Activated CD4-positive, alpha-beta memory T cell treated with anti-CD3 and anti-CD28 coated beads for 36 hours (primary cell): ENCODE measurements around the gene TATDN3. TPM values are rescaled to one million over a fixed set of nuclear protein-coding genes. Genes with fewer than 3 reads are reported as not detected.

Source experiments
- CTCF ChIA-PET: fragments of 350-600 bp; sonication (Branson Sonifier 250); formaldehyde crosslinking; loops from one replicate; lab custom pipeline; 2021; ENCODE audit warnings: antibody characterized with exemption, inconsistent platforms; lab: Charles Lee
- POLR2A ChIA-PET: fragments of 350-600 bp; sonication (Branson Sonifier 250); formaldehyde crosslinking; loops from one replicate; lab custom pipeline; 2021; ENCODE audit warnings: antibody characterized with exemption; lab: Charles Lee
- DNase-seq: peaks from one replicate; pipeline ENCODE4 v3.0.0-alpha.2; 2020
- H3K27ac Mint-ChIP-seq: one replicate; pipeline ENCODE4 v1.8.0; 2021; ENCODE audit warnings: mixed read lengths
- H3K27me3 Mint-ChIP-seq: one replicate; pipeline ENCODE4 v1.8.0; 2021; ENCODE audit warnings: mixed read lengths
- H3K36me3 Mint-ChIP-seq: one replicate; pipeline ENCODE4 v1.8.0; 2021; ENCODE audit warnings: mixed read lengths
- H3K4me1 Mint-ChIP-seq: one replicate; pipeline ENCODE4 v1.8.0; 2021; ENCODE audit warnings: low read depth, mixed read lengths
- H3K4me3 Mint-ChIP-seq: one replicate; pipeline ENCODE4 v1.8.0; 2021; ENCODE audit warnings: mild to moderate bottlenecking, mixed read lengths
- H3K9me3 Mint-ChIP-seq: one replicate; pipeline ENCODE4 v1.8.0; 2021; ENCODE audit warnings: mixed read lengths
- intact Hi-C: fragments of 100-400 bp; cut with micrococcal nuclease; formaldehyde crosslinking; loops from one replicate; pipeline ENCODE4 v1.15.1; 2023
- total RNA-seq, 2 experiments: library from RNA; stranded (reverse); gene quantifications; one replicate each; pipeline ENCODE4 v1.2.3, GENCODE V29; 2021

The TATDN3 gene, protein sequence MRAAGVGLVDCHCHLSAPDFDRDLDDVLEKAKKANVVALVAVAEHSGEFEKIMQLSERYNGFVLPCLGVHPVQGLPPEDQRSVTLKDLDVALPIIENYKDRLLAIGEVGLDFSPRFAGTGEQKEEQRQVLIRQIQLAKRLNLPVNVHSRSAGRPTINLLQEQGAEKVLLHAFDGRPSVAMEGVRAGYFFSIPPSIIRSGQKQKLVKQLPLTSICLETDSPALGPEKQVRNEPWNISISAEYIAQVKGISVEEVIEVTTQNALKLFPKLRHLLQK
- 10 to 100 TPM; 19.2 to 20.7 TPM for total RNA-seq

DNA sequence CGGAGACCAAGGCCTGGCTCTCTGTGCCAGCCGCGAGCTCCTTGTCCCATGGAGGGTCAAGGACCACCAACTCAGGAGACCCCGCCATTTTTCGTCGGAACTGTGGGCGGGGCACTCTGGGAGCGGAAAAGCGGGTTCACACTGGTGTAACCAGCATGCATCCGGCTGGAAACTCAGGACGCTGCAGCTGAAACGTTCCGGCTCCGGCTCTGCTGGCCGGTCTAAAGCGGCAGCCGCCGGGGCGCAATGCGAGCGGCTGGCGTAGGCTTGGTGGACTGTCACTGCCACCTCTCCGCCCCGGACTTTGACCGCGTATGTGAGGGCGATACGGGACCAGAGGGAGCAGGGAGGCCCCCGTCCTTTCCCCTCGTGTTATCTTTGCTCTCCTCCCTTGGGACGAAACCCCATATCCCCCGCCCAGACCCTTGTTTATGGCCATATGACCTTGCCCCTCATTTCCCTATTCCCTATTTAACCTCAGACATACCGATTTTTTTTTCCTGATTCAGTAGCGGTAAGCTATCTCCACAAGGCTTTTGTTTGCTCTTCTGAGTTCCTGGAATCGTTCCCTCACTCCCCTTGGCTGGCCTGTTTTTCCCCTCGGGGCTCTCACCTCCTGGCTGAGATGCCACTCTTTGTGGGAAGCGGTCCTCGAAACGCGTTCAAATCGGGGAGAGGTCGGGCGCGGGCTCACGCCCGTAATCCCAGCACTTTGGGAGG lies at the start of gene TATDN3, which contains the start of gene NSL1:
TSS of gene TATDN3 (plus strand) at position 219 of the 720 bp plus-strand sequence. CDS start at position 247, 28 bp downstream.
TSS of gene NSL1 (minus strand) at position 102 of the 720 bp plus-strand sequence. CDS start at position 88, 14 bp downstream.
- peak within 1 kb of the TSS; percentile 82 for H3K27ac Mint-ChIP-seq
- H3K9me3 Mint-ChIP-seq: no peaks in the 10 kb centered on the region
- peak within 1 kb of the TSS; percentile 95 for H3K4me3 Mint-ChIP-seq
- ChIA-PET CTCF (interaction anchor here (1.0 to 3.0 kb wide), 11 partner anchors 10 to 336 kb away, joined by 3 to 15 read pairs (median 6); partner anchors contain the start of gene BATF3), POLR2A (interaction anchor here (0.5 to 1.4 kb wide), 8 partner anchors 11 to 325 kb away, joined by 3 to 9 read pairs (median 3); partner anchors contain the start of gene ATF3)
- H3K36me3 Mint-ChIP-seq: peaks cover 10% of the 10 kb centered on the region
- intact Hi-C loops: loop anchor here (1.0 to 10.0 kb wide), 5 partner anchors 66 to 757 kb away; partner anchors contain the start of genes ANGEL2, ATF3, DTL and FLVCR1
- peak; percentile 97 for DNase-seq
- H3K4me1 Mint-ChIP-seq: peaks cover 32% of the 10 kb centered on the region
- H3K27me3 Mint-ChIP-seq: no peaks in the 10 kb centered on the region

DNA sequence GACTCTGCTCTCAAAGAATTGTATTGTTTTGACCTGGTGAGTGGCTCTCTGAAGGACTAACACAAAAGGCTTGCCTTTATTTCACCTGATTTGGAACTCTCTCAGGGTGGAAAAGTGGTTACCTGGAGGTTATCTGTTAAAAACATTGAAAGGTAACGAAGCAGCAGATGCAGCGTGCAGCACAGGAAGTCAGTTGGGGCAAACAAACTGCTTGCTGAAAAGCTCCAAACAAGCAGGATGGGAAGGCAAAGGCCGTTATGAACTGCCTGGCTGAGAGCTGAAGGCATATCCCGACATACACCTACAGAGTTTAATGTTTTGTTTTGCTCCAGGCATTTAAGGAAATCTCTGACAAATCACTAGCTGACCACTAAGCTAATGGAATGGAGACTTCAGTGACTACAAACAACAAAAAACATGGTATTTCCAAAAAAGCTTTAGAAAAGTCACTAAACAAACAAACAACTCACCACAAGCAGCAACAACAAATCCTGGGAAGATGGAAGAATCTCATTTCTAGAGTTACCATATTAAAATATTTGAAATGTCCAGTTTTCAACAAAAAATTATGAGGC lies 47.7 kb upstream of the TATDN3 start:
- H3K4me1 Mint-ChIP-seq: peaks cover 49% of the 10 kb centered on the region

DNA sequence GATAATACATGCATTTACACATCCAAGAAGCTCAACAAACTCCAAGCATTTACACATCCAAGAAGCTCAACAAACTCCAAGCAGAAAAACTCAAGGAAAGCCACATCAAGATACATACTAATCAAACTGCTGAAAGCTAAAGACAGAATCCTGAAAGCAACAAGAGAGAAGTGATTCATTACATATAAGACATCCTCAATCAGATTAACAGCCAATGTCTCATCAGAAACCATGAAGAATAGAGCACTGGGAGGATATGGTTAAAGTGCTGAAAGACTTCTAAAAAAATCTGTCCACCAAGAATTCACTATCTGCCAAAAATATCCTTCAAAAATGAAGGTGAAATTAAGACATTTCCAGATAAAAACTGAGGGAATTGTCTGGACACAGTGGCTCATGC lies 46.4 kb upstream of the TATDN3 start:
- Mint-ChIP-seq H3K4me3 (no peak overlapping the region), H3K36me3 (peaks cover 22% of the 10 kb centered on the region), H3K27ac (no peak overlapping the region), H3K27me3 (no peaks in the 10 kb centered on the region), H3K9me3 (peaks cover 9% of the 10 kb centered on the region), H3K4me1 (peaks cover 54% of the 10 kb centered on the region)
- intact Hi-C loops: loop anchor here (5.0 kb wide), 1 partner anchor 37 kb away; no protein-coding TSS in a partner anchor
- DNase-seq: no peak
- CTCF ChIA-PET: interaction anchor here (1.1 to 8.0 kb wide), 5 partner anchors 9 to 268 kb away, joined by 3 to 45 read pairs (median 4); no protein-coding TSS in a partner anchor
- POLR2A ChIA-PET: no interaction called here

More for the DNA sequence above, 47.7 kb upstream of the TATDN3 start:
- POLR2A ChIA-PET: no interaction called here
- Mint-ChIP-seq H3K27me3 (no peaks in the 10 kb centered on the region), H3K27ac (no peak overlapping the region), H3K9me3 (peaks cover 9% of the 10 kb centered on the region), H3K36me3 (peaks cover 20% of the 10 kb centered on the region), H3K4me3 (no peak overlapping the region)
- DNase-seq: peak; percentile 17
- CTCF ChIA-PET: interaction anchor here (0.8 to 8.0 kb wide), 4 partner anchors 16 to 287 kb away, joined by 4 to 45 read pairs (median 4); no protein-coding TSS in a partner anchor
- intact Hi-C loops: no loop called here

DNA sequence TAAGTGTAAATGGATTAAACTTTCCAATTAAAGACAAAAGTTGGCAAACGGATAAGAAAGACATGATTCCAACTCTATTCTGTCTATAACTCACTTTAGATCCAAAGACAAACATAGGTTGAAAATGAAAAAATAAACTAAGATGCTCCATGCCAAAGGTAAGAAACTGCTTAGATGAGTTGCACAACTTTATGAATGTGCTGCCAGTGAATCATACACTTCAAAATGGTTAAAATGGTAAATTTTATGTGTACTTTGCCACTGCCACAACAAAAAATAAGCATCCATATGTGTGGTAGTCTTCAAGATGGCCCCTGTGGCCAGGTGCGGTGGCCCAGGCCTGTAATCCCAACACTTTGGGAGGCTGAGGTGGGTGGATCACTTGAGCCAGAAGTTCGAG lies 45.1 kb upstream of the TATDN3 start:
- H3K36me3 Mint-ChIP-seq: peaks cover 16% of the 10 kb centered on the region
- H3K4me1 Mint-ChIP-seq: peaks cover 57% of the 10 kb centered on the region
- H3K27ac Mint-ChIP-seq: no peak overlapping the region
- ChIA-PET CTCF (interaction anchor here (0.8 to 8.0 kb wide), 5 partner anchors 9 to 81 kb away, joined by 3 to 45 read pairs (median 3); partner anchors contain the start of gene BATF3), POLR2A (interaction anchor here (0.6 to 1.7 kb wide), 4 partner anchors 9 to 146 kb away, joined by 3 to 6 read pairs (median 4); no protein-coding TSS in a partner anchor)
- intact Hi-C loops: loop anchor here (5.0 kb wide), 1 partner anchor 36 kb away; no protein-coding TSS in a partner anchor
- no peaks in the 10 kb centered on the region for H3K27me3 Mint-ChIP-seq
- H3K4me3 Mint-ChIP-seq: no peak overlapping the region
- DNase-seq: no peak
- H3K9me3 Mint-ChIP-seq: peaks cover 3% of the 10 kb centered on the region

DNA sequence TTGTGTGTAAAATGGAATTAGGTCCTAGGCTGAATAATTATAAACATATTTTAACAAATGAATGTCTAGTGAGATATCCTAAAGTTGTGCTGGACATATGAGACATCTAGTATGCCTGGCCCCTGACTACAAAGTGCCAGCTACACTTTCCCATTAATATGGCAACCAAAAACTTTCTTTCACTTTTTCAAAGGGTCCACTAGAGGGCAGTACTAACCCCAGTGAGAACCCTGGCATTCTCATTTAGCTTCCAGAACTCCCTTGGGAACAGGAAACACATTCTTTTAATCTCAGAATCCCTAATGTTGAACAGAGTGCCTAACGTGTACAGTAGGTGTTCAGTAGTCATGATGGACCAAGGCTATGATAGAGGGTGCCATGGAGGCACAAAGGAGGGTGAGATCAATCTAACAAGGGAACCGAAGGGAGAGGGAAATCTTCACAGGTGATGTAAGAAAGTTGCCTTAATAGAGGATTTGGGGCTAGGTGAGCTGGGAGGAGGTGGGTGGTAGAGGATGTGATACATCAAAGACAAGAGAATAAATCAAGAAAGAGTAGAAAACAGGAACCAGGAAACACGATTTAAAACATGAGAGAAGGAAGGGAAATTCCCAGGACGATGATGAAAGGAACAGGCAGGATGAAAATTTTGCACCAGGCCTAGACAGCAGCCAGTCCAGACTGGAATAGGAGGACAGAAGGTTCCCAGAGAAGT lies 41.7 kb upstream of the TATDN3 start:
- no peaks in the 10 kb centered on the region for H3K9me3 Mint-ChIP-seq
- H3K4me1 Mint-ChIP-seq: peaks cover 73% of the 10 kb centered on the region
- intact Hi-C loops: loop anchor here (1.0 to 5.0 kb wide), 2 partner anchors 32 to 245 kb away; no protein-coding TSS in a partner anchor
- peak overlapping the region; percentile 81 for H3K27ac Mint-ChIP-seq
- peaks cover 5% of the 10 kb centered on the region for H3K36me3 Mint-ChIP-seq
- ChIA-PET POLR2A (interaction anchor here (0.6 to 1.3 kb wide), 8 partner anchors 20 to 113 kb away, joined by 3 to 5 read pairs (median 3); partner anchors contain the start of genes FLVCR1, NSL1 and TATDN3), CTCF (interaction anchor here (0.6 to 8.0 kb wide), 35 partner anchors 9 to 293 kb away, joined by 3 to 45 read pairs (median 6); partner anchors contain the start of gene BATF3)
- H3K4me3 Mint-ChIP-seq: peak overlapping the region; percentile 45
- H3K27me3 Mint-ChIP-seq: no peaks in the 10 kb centered on the region
- peak; percentile 27 for DNase-seq

DNA sequence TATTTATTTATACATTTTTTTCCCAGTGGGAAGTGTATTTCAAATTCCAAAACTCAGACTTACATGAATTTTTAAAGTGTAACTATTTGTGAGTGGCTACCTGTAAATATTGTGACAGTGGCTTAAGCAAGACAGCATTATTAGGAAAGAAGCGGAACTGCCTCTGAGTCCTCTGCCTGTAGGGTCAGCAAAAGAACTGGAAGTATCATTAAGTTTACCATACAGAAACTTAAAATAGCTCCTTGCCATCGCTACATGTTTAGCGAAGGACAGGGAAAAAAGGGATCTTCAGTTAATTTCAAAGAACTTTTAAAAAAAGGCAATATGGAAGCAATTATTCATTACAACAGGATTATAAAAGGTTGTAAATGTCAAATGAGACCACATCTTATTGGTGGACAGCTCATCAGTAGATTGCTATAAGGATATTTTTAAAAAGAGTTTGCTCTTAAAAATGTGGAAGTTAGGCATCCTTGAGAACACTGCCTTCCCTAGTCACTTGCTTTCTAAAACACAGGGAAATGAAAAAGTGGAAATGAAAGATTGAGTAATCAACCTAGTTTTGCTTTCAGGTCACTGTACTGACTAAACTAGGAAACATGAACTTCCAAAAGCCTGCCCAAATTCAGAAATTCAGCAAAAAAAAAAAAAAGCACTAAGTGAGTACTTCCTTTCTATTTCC lies 39.3 kb upstream of the TATDN3 start:
- H3K27ac Mint-ChIP-seq: peak overlapping the region; percentile 51
- no peaks in the 10 kb centered on the region for H3K9me3 Mint-ChIP-seq
- ChIA-PET POLR2A (interaction anchor here (0.9 to 1.5 kb wide), 3 partner anchors 31 to 74 kb away, joined by 3 to 6 read pairs (median 5); no protein-coding TSS in a partner anchor), CTCF (interaction anchor here (0.6 to 3.4 kb wide), 8 partner anchors 14 to 109 kb away, joined by 3 to 25 read pairs (median 6); no protein-coding TSS in a partner anchor)
- H3K27me3 Mint-ChIP-seq: no peaks in the 10 kb centered on the region
- DNase-seq: no peak
- peaks cover 6% of the 10 kb centered on the region for H3K36me3 Mint-ChIP-seq
- intact Hi-C loops: loop anchor here (1.0 to 2.0 kb wide), 3 partner anchors 31 to 51 kb away; no protein-coding TSS in a partner anchor
- peaks cover 52% of the 10 kb centered on the region for H3K4me1 Mint-ChIP-seq
- peak overlapping the region; percentile 37 for H3K4me3 Mint-ChIP-seq

DNA sequence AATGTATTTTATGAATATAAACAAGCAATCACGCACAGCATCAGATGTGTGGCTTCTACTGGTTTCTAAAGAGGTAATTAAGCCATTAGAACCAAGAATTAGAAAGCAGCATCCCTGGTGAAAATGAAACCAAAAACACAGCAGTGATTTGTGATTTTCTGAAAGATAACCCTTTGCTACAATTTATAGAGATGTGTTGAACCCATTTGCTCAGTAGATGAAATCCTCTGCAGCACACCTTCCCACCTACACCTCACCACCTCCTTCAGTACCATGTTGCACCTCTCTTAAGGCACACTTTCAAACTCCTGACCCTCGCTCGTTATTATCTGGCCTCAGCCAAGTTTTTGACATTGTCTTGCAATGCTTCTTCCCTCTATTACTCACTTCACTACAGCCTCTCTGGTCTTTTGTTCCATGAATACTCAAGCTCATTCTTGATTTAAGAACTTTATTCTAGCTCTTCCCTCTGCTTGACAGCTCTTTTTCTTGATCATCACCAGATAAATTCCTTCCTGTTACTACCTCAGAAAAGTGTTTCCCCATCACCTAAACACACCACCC lies 38.7 kb upstream of the TATDN3 start:
- intact Hi-C loops: loop anchor here (1.0 to 2.0 kb wide), 4 partner anchors 16 to 52 kb away; no protein-coding TSS in a partner anchor
- H3K27me3 Mint-ChIP-seq: no peaks in the 10 kb centered on the region
- POLR2A ChIA-PET: interaction anchor here (0.9 to 1.5 kb wide), 3 partner anchors 31 to 74 kb away, joined by 3 to 6 read pairs (median 5); no protein-coding TSS in a partner anchor
- peaks cover 51% of the 10 kb centered on the region for H3K4me1 Mint-ChIP-seq
- H3K4me3 Mint-ChIP-seq: peak overlapping the region; percentile 37
- H3K36me3 Mint-ChIP-seq: peaks cover 6% of the 10 kb centered on the region
- H3K27ac Mint-ChIP-seq: peak overlapping the region; percentile 51
- CTCF ChIA-PET: interaction anchor here (0.9 to 3.2 kb wide), 6 partner anchors 15 to 88 kb away, joined by 3 to 14 read pairs (median 5); partner anchors contain the start of gene BATF3
- no peaks in the 10 kb centered on the region for H3K9me3 Mint-ChIP-seq
- DNase-seq: peak; percentile 16

DNA sequence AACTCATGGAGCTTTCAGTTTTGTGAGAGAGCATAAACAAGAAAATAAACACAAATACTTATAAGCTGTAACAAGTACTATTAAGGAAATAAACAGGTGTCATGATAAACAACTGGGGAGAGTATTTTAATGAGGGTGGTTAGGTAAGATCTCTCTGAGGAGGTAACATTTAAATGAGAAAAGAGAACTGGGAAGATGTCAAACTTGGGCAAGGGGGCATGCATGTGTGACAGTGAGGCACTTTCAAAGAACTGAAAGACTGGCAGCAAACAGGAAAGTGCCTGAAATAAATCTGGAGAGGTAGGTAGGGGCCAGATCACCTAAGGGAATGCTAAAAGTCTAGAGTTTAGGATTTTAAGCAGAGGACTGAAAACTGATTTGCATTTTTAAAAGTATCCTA lies 37.9 kb upstream of the TATDN3 start:
- H3K36me3 Mint-ChIP-seq: peaks cover 6% of the 10 kb centered on the region
- ChIA-PET POLR2A (interaction anchor here (0.9 to 1.5 kb wide), 3 partner anchors 32 to 75 kb away, joined by 3 to 6 read pairs (median 5); no protein-coding TSS in a partner anchor), CTCF (interaction anchor here (1.0 to 3.2 kb wide), 5 partner anchors 29 to 88 kb away, joined by 3 to 14 read pairs (median 5); partner anchors contain the start of gene BATF3)
- no peak for DNase-seq
- H3K4me1 Mint-ChIP-seq: peaks cover 53% of the 10 kb centered on the region
- no peaks in the 10 kb centered on the region for H3K27me3 Mint-ChIP-seq
- H3K9me3 Mint-ChIP-seq: no peaks in the 10 kb centered on the region
- peak overlapping the region; percentile 54 for H3K4me3 Mint-ChIP-seq
- H3K27ac Mint-ChIP-seq: peak overlapping the region; percentile 51
- intact Hi-C loops: loop anchor here (1.0 to 2.0 kb wide), 2 partner anchors 16 to 41 kb away; no protein-coding TSS in a partner anchor

DNA sequence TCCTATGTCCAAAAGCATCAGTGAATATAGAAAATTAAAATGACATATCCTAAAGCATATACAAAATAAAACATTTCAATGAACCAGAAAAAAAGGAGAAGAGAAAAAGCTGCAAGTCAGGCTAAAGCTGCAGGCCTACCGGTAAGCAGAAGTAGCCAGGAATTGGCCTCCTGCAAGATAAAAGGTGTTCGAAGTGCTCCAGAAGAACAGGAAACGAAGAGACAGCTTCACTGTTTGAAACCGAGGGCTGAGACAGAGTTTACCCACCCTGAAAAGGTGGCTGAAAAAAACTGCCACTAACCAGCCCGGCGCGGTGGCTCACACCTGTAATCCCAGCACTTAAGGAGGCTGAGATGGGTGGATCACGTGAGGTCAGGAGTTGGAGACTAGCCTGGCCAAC lies 37.5 kb upstream of the TATDN3 start:
- H3K9me3 Mint-ChIP-seq: no peaks in the 10 kb centered on the region
- intact Hi-C loops: no loop called here
- peak overlapping the region; percentile 51 for H3K27ac Mint-ChIP-seq
- H3K4me3 Mint-ChIP-seq: peak overlapping the region; percentile 54
- CTCF ChIA-PET: interaction anchor here (0.8 to 3.2 kb wide), 8 partner anchors 16 to 298 kb away, joined by 3 to 14 read pairs (median 3); partner anchors contain the start of gene BATF3
- peak; percentile 27 for DNase-seq
- peaks cover 6% of the 10 kb centered on the region for H3K36me3 Mint-ChIP-seq
- H3K27me3 Mint-ChIP-seq: no peaks in the 10 kb centered on the region
- POLR2A ChIA-PET: interaction anchor here (0.6 kb wide), 1 partner anchor 38 kb away, joined by 3 read pairs; no protein-coding TSS in a partner anchor
- peaks cover 55% of the 10 kb centered on the region for H3K4me1 Mint-ChIP-seq
